ENCODE measurements around the gene BBOX1.
A peak's percentile ranks its signal among the peaks of the same experiment; 100 is the strongest.

Gene BBOX1

DNA sequence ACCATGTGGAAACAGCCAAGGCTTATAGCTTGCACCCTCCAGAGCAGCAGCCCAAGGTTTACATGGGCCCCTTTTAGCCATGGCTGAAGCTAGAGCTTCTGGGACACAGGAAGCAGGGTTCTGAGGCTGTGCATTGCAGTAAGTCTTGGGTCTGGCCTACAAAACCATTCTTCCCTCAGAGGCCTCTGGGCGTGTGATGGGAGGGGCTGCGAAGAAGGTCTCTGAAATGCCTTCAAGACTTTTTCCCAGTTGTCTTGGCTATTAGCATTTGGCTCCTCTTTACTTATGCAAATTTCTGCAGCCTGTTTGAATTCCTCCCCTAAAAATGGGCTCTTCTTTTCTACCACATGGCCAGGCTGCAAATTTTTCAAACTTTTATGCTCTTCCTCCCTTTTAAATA is 109.5 kb downstream of the BBOX1 start:
- TF ChIP-seq, protein P1, sequence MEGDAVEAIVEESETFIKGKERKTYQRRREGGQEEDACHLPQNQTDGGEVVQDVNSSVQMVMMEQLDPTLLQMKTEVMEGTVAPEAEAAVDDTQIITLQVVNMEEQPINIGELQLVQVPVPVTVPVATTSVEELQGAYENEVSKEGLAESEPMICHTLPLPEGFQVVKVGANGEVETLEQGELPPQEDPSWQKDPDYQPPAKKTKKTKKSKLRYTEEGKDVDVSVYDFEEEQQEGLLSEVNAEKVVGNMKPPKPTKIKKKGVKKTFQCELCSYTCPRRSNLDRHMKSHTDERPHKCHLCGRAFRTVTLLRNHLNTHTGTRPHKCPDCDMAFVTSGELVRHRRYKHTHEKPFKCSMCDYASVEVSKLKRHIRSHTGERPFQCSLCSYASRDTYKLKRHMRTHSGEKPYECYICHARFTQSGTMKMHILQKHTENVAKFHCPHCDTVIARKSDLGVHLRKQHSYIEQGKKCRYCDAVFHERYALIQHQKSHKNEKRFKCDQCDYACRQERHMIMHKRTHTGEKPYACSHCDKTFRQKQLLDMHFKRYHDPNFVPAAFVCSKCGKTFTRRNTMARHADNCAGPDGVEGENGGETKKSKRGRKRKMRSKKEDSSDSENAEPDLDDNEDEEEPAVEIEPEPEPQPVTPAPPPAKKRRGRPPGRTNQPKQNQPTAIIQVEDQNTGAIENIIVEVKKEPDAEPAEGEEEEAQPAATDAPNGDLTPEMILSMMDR (conservative IDR thresholded peaks at IDR 0.05) = no peak
- no peak overlapping the region for H3K27ac ChIP-seq

DNA sequence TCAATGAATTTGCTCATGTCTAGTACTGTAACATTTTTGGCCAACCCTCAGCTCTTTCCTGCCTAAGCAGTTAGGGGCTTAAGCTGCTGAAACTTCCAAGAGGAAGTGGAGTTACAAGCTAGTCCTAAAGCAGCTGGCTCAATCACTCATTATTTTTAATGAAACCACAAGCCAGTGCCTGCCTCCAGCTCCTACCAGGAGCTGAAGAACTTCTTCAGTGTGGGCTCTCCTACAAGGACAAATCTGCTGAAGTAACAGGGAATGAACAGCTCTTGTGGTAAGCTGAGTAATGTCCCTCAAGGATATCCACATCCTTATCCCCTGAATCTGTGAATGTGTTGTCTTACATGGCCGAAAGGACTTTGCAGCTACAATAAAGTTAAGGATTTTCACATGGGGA is 112.5 kb downstream of the BBOX1 start:
- TF ChIP-seq, protein P1 (conservative IDR thresholded peaks at IDR 0.05) = no peak
- no peak overlapping the region for H3K27ac ChIP-seq

DNA sequence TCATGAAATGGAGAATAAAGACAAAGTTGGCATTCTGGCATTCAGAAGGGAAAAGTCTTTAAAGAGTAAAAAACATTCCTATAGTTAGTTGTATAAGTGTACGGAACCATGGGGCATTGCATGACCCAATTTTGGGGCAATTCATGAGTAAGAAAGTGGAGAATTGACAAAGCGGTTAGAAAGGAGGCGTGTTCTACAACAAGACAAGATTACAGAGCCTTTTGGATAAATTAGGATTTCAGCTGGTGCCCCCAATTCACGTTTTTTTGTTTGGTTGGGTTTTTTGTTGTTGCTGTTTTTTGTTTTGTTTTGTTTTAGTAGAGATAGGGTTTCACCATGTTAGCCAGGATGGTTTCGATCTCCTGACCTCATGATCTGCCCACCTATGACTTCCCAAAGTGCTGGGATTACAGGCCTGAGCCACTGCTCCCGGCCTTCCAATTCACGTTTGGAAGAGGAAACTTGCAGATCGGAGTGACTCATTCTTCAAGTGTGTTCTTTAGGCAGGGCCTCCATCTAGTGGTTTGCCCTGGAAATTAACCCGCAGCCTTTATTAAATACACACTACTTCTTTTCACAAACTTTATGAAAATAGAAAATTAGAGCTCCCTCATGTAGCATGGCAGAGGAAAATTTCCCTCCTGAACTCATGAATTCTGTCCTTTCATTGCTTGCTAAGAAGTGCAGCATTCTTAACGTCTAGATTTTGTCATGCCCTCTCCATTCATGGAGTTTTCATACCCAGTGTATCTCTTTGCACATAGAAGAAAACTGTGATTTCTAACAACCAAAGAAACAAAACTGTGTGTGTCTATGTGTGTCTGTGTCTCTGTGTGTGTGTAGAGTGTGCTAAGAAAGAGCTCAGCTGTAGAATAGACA is 118.1 kb downstream of the BBOX1 start:
- TF ChIP-seq, protein P1 (conservative IDR thresholded peaks at IDR 0.05) = peak; percentile 91
- H3K27ac ChIP-seq = peak overlapping the region; percentile 19; the same call in 1 of the 2 replicates

- H3K27ac ChIP-seq = no peak overlapping the region; the same call in 1 of the 2 replicates
- TF ChIP-seq, protein P1 (conservative IDR thresholded peaks at IDR 0.05) = no peak
Measured at GRCh38 chr11:27159335-27159679, 118.7 kb downstream of the BBOX1 start.

GRCh38 chr11:27161071-27161470 is 120.5 kb downstream of the BBOX1 start:
- TF ChIP-seq, protein P1 (conservative IDR thresholded peaks at IDR 0.05) = no peak

DNA sequence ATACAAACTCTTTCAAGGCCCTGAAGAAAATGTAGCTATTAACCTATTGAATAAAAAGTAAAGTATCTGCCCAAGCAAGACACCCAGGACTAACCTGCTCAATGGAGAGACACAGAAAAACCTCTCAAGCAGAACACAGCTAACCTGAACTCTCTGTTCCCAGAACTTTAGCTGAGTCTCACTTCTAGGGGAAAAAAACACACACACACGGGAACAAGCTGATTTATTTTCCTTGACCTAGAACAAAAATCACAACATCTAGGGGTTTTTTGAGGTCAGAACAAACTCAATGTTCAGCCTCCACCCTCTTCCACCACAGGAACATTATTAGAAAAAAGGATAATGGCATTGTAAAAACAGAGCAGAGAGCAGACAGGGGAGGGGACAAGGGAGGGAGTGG is 121.6 kb downstream of the BBOX1 start:
- TF ChIP-seq, protein P1 (conservative IDR thresholded peaks at IDR 0.05) = no peak
- H3K27ac ChIP-seq = no peak overlapping the region

More at GRCh38 chr11:27161071-27161470, 120.5 kb downstream of the BBOX1 start:
- H3K27ac ChIP-seq = no peak overlapping the region

DNA sequence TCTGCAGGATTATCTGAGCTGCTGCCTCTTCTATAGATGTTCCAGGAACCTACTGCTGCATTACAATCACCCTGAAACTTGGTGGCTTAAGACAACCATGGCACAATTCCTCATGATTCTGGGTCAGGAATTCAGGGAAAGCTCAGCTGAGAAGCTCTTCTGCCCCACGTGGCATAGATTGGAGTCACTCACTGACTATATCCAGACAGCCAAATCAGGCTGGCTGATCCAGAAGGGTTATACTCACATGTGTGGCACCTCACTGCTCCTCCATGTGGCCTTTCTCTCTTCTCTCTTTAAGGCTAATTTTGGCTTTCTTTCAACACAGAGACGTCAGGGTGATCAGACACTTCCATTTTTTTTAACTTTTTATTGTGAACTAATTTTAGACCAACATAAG is 125.5 kb downstream of the BBOX1 start:
- H3K27ac ChIP-seq = no peak overlapping the region
- TF ChIP-seq, protein P1 (conservative IDR thresholded peaks at IDR 0.05) = no peak
